ENCODE results near the gene MTF1. TPM values are rescaled to one million over a fixed set of nuclear protein-coding genes. Genes with fewer than 3 reads are reported as not detected.

The MTF1 gene
- total and polyA plus RNA-seq, 5 donors: 2.4 to 13.4 (median 11.0) TPM

DNA sequence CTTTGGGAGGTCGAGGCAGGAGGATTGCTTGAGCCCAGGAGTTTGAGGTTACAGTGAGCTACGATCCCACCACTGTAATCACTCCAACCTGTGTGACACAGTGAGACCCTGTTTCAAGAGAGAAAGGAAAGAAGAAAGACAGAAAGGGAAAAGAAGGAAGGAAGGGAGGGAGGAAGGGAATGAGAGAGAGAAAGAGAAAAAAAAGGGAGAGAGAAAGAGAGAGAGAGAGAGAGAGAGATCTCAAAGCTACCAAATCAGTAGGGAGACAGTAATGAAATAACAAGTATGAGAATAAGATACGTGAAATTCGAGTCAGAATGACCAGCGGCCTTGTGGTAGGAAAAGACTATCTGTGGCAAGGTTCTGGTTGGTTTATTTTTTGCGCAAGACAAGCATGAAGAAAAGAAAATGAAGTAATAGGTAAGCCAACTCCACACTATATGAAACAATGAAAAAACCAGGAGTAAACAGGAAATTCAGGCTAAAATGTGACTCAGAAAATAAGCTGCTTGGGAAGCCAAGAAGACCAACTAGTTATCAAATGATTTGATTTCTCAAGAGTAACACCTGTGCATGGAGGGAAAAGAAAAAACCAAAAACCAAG is 8.9 kb downstream of the MTF1 start:
- H3K9me3 ChIP-seq (ENCODE audit: control insufficient read depth, low read length): no peaks in the 10 kb centered on the region
- WGBS: 84% methylated on average over 6 of the region's 6 CpGs
- intact Hi-C loops (cut with DNase I): no loop called here
- no peaks in the 10 kb centered on the region for H3K27me3 ChIP-seq (ENCODE audit: control insufficient read depth, insufficient read depth)
- H3K27ac ChIP-seq (ENCODE audit: low read length): no peak overlapping the region
- H3K4me1 ChIP-seq (ENCODE audit: control insufficient read depth, insufficient read depth, low read length): peaks cover 2% of the 10 kb centered on the region
- H3K4me3 ChIP-seq (ENCODE audit: low read length): no peak overlapping the region
- DNase-seq: no peak
- ATAC-seq: no peak

- intact Hi-C loops (cut with DNase I): no loop called here
- 93% methylated on average over 3 of the region's 3 CpGs for WGBS
These were observed 9.9 kb downstream of the MTF1 start for GRCh38 chr1:37849480-37849879.

GRCh38 chr1:37846647-37847339 is 12.6 kb downstream of the MTF1 start:
- no peak for ATAC-seq
- Histone ChIP-seq H3K4me1 (ENCODE audit: control insufficient read depth, insufficient read depth, low read length) (peaks cover 1% of the 10 kb centered on the region), H3K9me3 (ENCODE audit: control insufficient read depth, low read length) (no peaks in the 10 kb centered on the region), H3K27me3 (ENCODE audit: control insufficient read depth, insufficient read depth) (no peaks in the 10 kb centered on the region), H3K27ac (ENCODE audit: low read length) (no peak overlapping the region), H3K4me3 (ENCODE audit: low read length) (no peak overlapping the region)
- WGBS: 84% methylated on average over 4 of the region's 4 CpGs
- intact Hi-C loops (cut with DNase I): no loop called here
- DNase-seq: no peak

More at GRCh38 chr1:37849480-37849879, 9.9 kb downstream of the MTF1 start:
- Histone ChIP-seq H3K9me3 (ENCODE audit: control insufficient read depth, low read length) (no peaks in the 10 kb centered on the region), H3K27ac (ENCODE audit: low read length) (no peak overlapping the region), H3K27me3 (ENCODE audit: control insufficient read depth, insufficient read depth) (no peaks in the 10 kb centered on the region), H3K4me1 (ENCODE audit: control insufficient read depth, insufficient read depth, low read length) (peaks cover 2% of the 10 kb centered on the region), H3K4me3 (ENCODE audit: low read length) (no peak overlapping the region)
- no peak for DNase-seq
- no peak for ATAC-seq

DNA sequence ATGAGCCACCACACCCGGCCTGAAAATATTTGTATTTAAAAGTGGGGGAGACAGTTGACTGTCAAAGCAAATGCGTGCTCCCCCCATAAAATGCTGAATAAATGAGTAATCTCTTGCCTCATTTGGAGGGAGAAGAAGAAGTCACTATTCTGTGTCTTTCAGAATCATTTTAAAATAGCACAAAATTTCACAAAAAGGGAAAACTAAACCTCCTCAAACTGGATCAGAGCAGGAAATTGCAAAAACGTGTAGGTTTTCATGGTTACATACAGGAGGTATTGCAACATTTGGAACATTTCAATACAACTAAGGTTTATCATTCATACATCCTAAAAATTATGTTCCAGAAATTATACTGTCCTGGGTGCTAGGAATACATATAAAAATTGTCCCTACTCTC is 13.6 kb downstream of the MTF1 start:
- WGBS: 76% methylated on average over 3 of the region's 3 CpGs
- DNase-seq (no peak), ATAC-seq (no peak)
- intact Hi-C loops (cut with DNase I): no loop called here
- H3K9me3 ChIP-seq (ENCODE audit: control insufficient read depth, low read length): no peaks in the 10 kb centered on the region
- no peaks in the 10 kb centered on the region for H3K4me1 ChIP-seq (ENCODE audit: control insufficient read depth, insufficient read depth, low read length)
- H3K27ac ChIP-seq (ENCODE audit: low read length): no peak overlapping the region
- no peak overlapping the region for H3K4me3 ChIP-seq (ENCODE audit: low read length)
- no peaks in the 10 kb centered on the region for H3K27me3 ChIP-seq (ENCODE audit: control insufficient read depth, insufficient read depth)

- ATAC-seq: no peak
These were observed 14.2 kb downstream of the MTF1 start for GRCh38 chr1:37845049-37845646.

GRCh38 chr1:37844536-37844935 is 14.9 kb downstream of the MTF1 start:
- no peak for ATAC-seq
- no peak for DNase-seq
- Histone ChIP-seq H3K9me3 (ENCODE audit: control insufficient read depth, low read length) (no peaks in the 10 kb centered on the region), H3K4me1 (ENCODE audit: control insufficient read depth, insufficient read depth, low read length) (no peaks in the 10 kb centered on the region), H3K27ac (ENCODE audit: low read length) (no peak overlapping the region), H3K4me3 (ENCODE audit: low read length) (no peak overlapping the region), H3K27me3 (ENCODE audit: control insufficient read depth, insufficient read depth) (no peaks in the 10 kb centered on the region)
- intact Hi-C loops (cut with DNase I): no loop called here

More at GRCh38 chr1:37845049-37845646, 14.2 kb downstream of the MTF1 start:
- WGBS: 92% methylated on average over 5 of the region's 5 CpGs
- no peaks in the 10 kb centered on the region for H3K9me3 ChIP-seq (ENCODE audit: control insufficient read depth, low read length)
- no peak overlapping the region for H3K27ac ChIP-seq (ENCODE audit: low read length)
- no peaks in the 10 kb centered on the region for H3K27me3 ChIP-seq (ENCODE audit: control insufficient read depth, insufficient read depth)
- H3K4me1 ChIP-seq (ENCODE audit: control insufficient read depth, insufficient read depth, low read length): no peaks in the 10 kb centered on the region
- no peak for DNase-seq
- intact Hi-C loops (cut with DNase I): no loop called here
- no peak overlapping the region for H3K4me3 ChIP-seq (ENCODE audit: low read length)

GRCh38 chr1:37841652-37842051 is 17.7 kb downstream of the MTF1 start:
- intact Hi-C loops (cut with DNase I): no loop called here
- no peaks in the 10 kb centered on the region for H3K27me3 ChIP-seq (ENCODE audit: control insufficient read depth, insufficient read depth)
- ATAC-seq (no peak), DNase-seq (no peak)
- 91% methylated on average over 3 of the region's 3 CpGs for WGBS
- no peak overlapping the region for H3K4me3 ChIP-seq (ENCODE audit: low read length)
- H3K9me3 ChIP-seq (ENCODE audit: control insufficient read depth, low read length): no peaks in the 10 kb centered on the region
- H3K4me1 ChIP-seq (ENCODE audit: control insufficient read depth, insufficient read depth, low read length): no peaks in the 10 kb centered on the region
- H3K27ac ChIP-seq (ENCODE audit: low read length): no peak overlapping the region

DNA sequence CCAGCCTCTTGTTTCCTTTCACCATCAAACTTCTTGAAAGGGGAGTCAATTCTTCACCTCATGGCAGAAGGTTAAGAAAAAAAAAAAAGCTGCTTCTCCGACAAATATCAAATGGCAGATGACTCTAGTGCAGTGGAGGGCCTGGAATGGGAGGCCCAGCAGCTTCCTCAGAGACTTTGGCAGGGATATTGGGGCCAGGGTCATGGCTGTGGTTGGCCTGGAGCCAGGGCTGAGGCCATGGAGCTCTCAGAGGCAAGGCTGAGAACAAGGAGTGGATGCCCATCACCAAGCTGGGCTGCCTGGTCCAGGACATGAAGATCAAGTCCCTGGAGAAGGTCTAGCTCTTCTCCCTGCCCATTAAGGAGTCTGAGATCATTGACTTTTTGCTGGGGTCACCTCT is 18.7 kb downstream of the MTF1 start:
- Histone ChIP-seq H3K27me3 (ENCODE audit: control insufficient read depth, insufficient read depth) (no peaks in the 10 kb centered on the region), H3K27ac (ENCODE audit: low read length) (no peak overlapping the region), H3K9me3 (ENCODE audit: control insufficient read depth, low read length) (no peaks in the 10 kb centered on the region), H3K4me1 (ENCODE audit: control insufficient read depth, insufficient read depth, low read length) (no peaks in the 10 kb centered on the region), H3K4me3 (ENCODE audit: low read length) (no peak overlapping the region)
- intact Hi-C loops (cut with DNase I): no loop called here
- 53% methylated on average over 1 of the region's 1 CpG for WGBS
- ATAC-seq (no peak), DNase-seq (no peak)

GRCh38 chr1:37839676-37840075 is 19.7 kb downstream of the MTF1 start:
- no peak overlapping the region for H3K27ac ChIP-seq (ENCODE audit: low read length)
- no peak for ATAC-seq
- no peaks in the 10 kb centered on the region for H3K4me1 ChIP-seq (ENCODE audit: control insufficient read depth, insufficient read depth, low read length)
- 95% methylated on average over 10 of the region's 10 CpGs for WGBS
- no peaks in the 10 kb centered on the region for H3K27me3 ChIP-seq (ENCODE audit: control insufficient read depth, insufficient read depth)
- no peak overlapping the region for H3K4me3 ChIP-seq (ENCODE audit: low read length)
- DNase-seq: no peak
- no peaks in the 10 kb centered on the region for H3K9me3 ChIP-seq (ENCODE audit: control insufficient read depth, low read length)
- intact Hi-C loops (cut with DNase I): no loop called here

DNA sequence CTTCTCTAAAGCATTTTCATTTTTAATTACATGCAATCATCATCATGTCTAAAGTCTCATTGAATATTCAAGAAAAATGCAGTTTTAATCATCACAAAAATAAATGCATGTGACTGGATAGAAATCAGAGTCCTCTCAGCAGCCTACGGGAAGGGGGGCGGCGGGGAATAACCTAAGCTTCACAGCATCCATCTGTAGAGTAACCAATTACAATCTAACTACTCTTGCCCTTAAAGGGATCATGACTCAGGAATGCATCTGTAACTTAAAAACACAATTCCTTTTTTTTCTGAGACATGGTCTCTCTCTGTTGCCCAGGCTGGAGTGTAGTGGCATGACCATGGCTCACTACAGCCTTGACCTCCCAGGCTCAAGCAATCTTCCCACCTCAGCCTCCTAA is 22.6 kb downstream of the MTF1 start:
- DNase-seq (no peak), ATAC-seq (no peak)
- H3K4me1 ChIP-seq (ENCODE audit: control insufficient read depth, insufficient read depth, low read length): no peaks in the 10 kb centered on the region
- H3K9me3 ChIP-seq (ENCODE audit: control insufficient read depth, low read length): no peaks in the 10 kb centered on the region
- WGBS: 80% methylated on average over 3 of the region's 3 CpGs
- H3K4me3 ChIP-seq (ENCODE audit: low read length): no peak overlapping the region
- intact Hi-C loops (cut with DNase I): no loop called here
- H3K27me3 ChIP-seq (ENCODE audit: control insufficient read depth, insufficient read depth): no peaks in the 10 kb centered on the region
- no peak overlapping the region for H3K27ac ChIP-seq (ENCODE audit: low read length)

DNA sequence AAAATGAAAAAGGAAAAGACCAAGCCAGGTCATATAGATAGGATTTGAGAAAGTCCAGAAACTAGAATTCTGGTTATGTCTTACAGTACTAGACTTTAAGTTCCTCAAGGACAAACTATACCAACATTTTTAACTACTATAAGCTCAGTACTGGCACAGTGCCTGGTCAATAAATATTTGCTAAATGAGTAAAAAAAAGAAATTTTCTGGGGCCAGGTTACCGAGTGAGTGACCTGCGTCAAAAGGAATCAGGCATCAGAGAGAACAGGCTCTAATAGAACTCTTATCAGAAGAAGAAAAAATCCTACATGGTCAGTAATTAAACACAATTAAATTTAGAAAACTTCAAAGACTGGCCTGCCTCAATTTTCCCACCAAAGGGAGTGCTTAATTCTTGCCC is 27.6 kb downstream of the MTF1 start:
- Histone ChIP-seq H3K27ac (ENCODE audit: low read length) (no peak overlapping the region), H3K27me3 (ENCODE audit: control insufficient read depth, insufficient read depth) (no peaks in the 10 kb centered on the region)
- WGBS: 96% methylated on average over 2 of the region's 2 CpGs

More for the DNA sequence above, 27.6 kb downstream of the MTF1 start:
- intact Hi-C loops (cut with DNase I): no loop called here
- DNase-seq: no peak
- no peaks in the 10 kb centered on the region for H3K4me1 ChIP-seq (ENCODE audit: control insufficient read depth, insufficient read depth, low read length)
- no peak overlapping the region for H3K4me3 ChIP-seq (ENCODE audit: low read length)
- no peaks in the 10 kb centered on the region for H3K9me3 ChIP-seq (ENCODE audit: control insufficient read depth, low read length)
- ATAC-seq: no peak
